ENCODE results near the gene TP53RK.

Gene TP53RK

GRCh38 chr20:46661659-46662058 lies 27.6 kb downstream of the TP53RK start:
- DNase-seq (ENCODE audit: low read depth in 2 of 2): no peak

- no peak for DNase-seq (ENCODE audit: low read depth in 2 of 2)
Observed at GRCh38 chr20:46660487-46660886, 28.8 kb downstream of the TP53RK start.

GRCh38 chr20:46657618-46658017 lies 31.6 kb downstream of the TP53RK start:
- no peak for DNase-seq (ENCODE audit: low read depth in 2 of 2)

- no peak for DNase-seq (ENCODE audit: low read depth in 2 of 2)
Observed at GRCh38 chr20:46657137-46657536, 32.1 kb downstream of the TP53RK start.

GRCh38 chr20:46652699-46653098 lies 36.5 kb downstream of the TP53RK start:
- no peak for DNase-seq (ENCODE audit: low read depth in 2 of 2)

- no peak for DNase-seq (ENCODE audit: low read depth in 2 of 2)
Observed at GRCh38 chr20:46651091-46651962, 37.9 kb downstream of the TP53RK start, which contains the start of gene SLC13A3. SLC13A3 (minus strand) TSS chr20:46651459; CDS start chr20:46651421, 38 bp downstream.

- DNase-seq (ENCODE audit: low read depth in 2 of 2): no peak
Observed at GRCh38 chr20:46650575-46651090, 38.6 kb downstream of the TP53RK start.

GRCh38 chr20:46649965-46650542 lies 39.2 kb downstream of the TP53RK start:
- DNase-seq (ENCODE audit: low read depth in 2 of 2): no peak

- no peak for DNase-seq (ENCODE audit: low read depth in 2 of 2)
Observed at GRCh38 chr20:46649650-46649949, 39.6 kb downstream of the TP53RK start.

- no peak for DNase-seq (ENCODE audit: low read depth in 2 of 2)
Observed at GRCh38 chr20:46648903-46649649, 40.2 kb downstream of the TP53RK start.

- no peak for DNase-seq (ENCODE audit: low read depth in 2 of 2)
Observed at GRCh38 chr20:46647469-46647868, 41.8 kb downstream of the TP53RK start.

GRCh38 chr20:46646659-46647380 lies 42.4 kb downstream of the TP53RK start:
- DNase-seq (ENCODE audit: low read depth in 2 of 2): no peak

- no peak for DNase-seq (ENCODE audit: low read depth in 2 of 2)
Observed at GRCh38 chr20:46646122-46646521, 43.1 kb downstream of the TP53RK start.

- DNase-seq (ENCODE audit: low read depth in 2 of 2): no peak
Observed at GRCh38 chr20:46644733-46645132, 44.5 kb downstream of the TP53RK start.

- DNase-seq (ENCODE audit: low read depth in 2 of 2): no peak
Observed at GRCh38 chr20:46644160-46644559, 45.1 kb downstream of the TP53RK start.

GRCh38 chr20:46642969-46643343 lies 46.3 kb downstream of the TP53RK start:
- DNase-seq (ENCODE audit: low read depth in 2 of 2): no peak

- no peak for DNase-seq (ENCODE audit: low read depth in 2 of 2)
Observed at GRCh38 chr20:46642265-46642968, 46.8 kb downstream of the TP53RK start.

GRCh38 chr20:46641424-46641823 lies 47.8 kb downstream of the TP53RK start:
- no peak for DNase-seq (ENCODE audit: low read depth in 2 of 2)

- DNase-seq (ENCODE audit: low read depth in 2 of 2): no peak
Observed at GRCh38 chr20:46640536-46641311, 48.5 kb downstream of the TP53RK start.

GRCh38 chr20:46640044-46640443 lies 49.2 kb downstream of the TP53RK start:
- DNase-seq (ENCODE audit: low read depth in 2 of 2): no peak
